ENCODE measurements around the gene COLQ. TPM values are rescaled to one million over a fixed set of nuclear protein-coding genes. Genes with fewer than 3 reads are reported as not detected.

The COLQ gene
- total and polyA plus RNA-seq, 9 donors = 15.9 to 42.8 (median 32.8) TPM

Other genes with a start within 250 kb of the COLQ start
- 23.7 TPM for gene SH3BP5, start 189.1 kb downstream of the COLQ start, total RNA-seq
- 10 to 100 TPM; 25.1 to 48.4 (median 34.3) TPM for gene SH3BP5, start 189.1 kb downstream of the COLQ start, polyA plus RNA-seq (ENCODE audit: insufficient read depth in 1 of 8, insufficient read length in 8 of 8, low replicate concordance in 1 of 8)
- 26.6 TPM for gene METTL6, start 94.2 kb downstream of the COLQ start, total RNA-seq
- gene METTL6, start 94.2 kb downstream of the COLQ start, polyA plus RNA-seq (ENCODE audit: insufficient read depth in 1 of 8, insufficient read length in 8 of 8, low replicate concordance in 1 of 8) = 10 to 100 TPM; 12.8 to 17.3 (median 14.6) TPM
- gene EAF1, start 94.1 kb downstream of the COLQ start, total RNA-seq = 7.2 TPM
- 10 to 100 TPM; 10.4 to 17.4 (median 14.9) TPM for gene EAF1, start 94.1 kb downstream of the COLQ start, polyA plus RNA-seq (ENCODE audit: insufficient read depth in 1 of 8, insufficient read length in 8 of 8, low replicate concordance in 1 of 8)
- gene HACL1, start 79.9 kb upstream of the COLQ start, total RNA-seq = 11.0 TPM
- 1 to 10 TPM; 6.6 to 9.6 (median 8.2) TPM for gene HACL1, start 79.9 kb upstream of the COLQ start, polyA plus RNA-seq (ENCODE audit: insufficient read depth in 1 of 8, insufficient read length in 8 of 8, low replicate concordance in 1 of 8)
- 12.0 TPM for gene BTD, start 80.0 kb upstream of the COLQ start, total RNA-seq
- 10 to 100 TPM; 10.5 to 13.9 (median 11.4) TPM for gene BTD, start 80.0 kb upstream of the COLQ start, polyA plus RNA-seq (ENCODE audit: insufficient read depth in 1 of 8, insufficient read length in 8 of 8, low replicate concordance in 1 of 8)

Measured in muscle of leg (tissue), 9 donors.